ENCODE measurements around the gene APOBEC2.

- TF ChIP-seq CTCF (IDR thresholded peaks at IDR 0.05) (no peak), POLR2A (IDR thresholded peaks at IDR 0.05) (no peak)
These were observed 35.4 kb downstream of the APOBEC2 start for GRCh38 chr6:41088451-41088850.
